ENCODE data around the gene LRP2.
"Not testable (repeated sequence)": the region's sequence is repeated elsewhere in the genome, so short reads cannot be mapped to it uniquely, and the experiment has no call there.

The LRP2 gene

GRCh38 chr2:169272010-169272409 is 90.3 kb downstream of the LRP2 start (continued):
- TF ChIP-seq SCRT2 (tag by site-specific recombination; IDR thresholded peaks at IDR 0.05) (no peak), ZNF596 (tag by site-specific recombination; IDR thresholded peaks at IDR 0.05) (no peak), ZNF214 (tag by site-specific recombination; IDR thresholded peaks at IDR 0.05; ENCODE audit: borderline replicate concordance) (no peak)

GRCh38 chr2:169270574-169270973 is 91.8 kb downstream of the LRP2 start:
- CTCF ChIA-PET, result not testable (repeated sequence)

More at GRCh38 chr2:169270574-169270973, 91.8 kb downstream of the LRP2 start:
- H3K4me3 ChIP-seq (ENCODE audit: low read depth, low read length); H3K36me3 ChIP-seq (ENCODE audit: control insufficient read depth in 2 of 2, insufficient read depth in 1 of 2, low read length in 2 of 2); H3K27ac ChIP-seq (ENCODE audit: extremely low read depth, low read depth, low read length); POLR2A ChIA-PET; H3K9me3 ChIP-seq (ENCODE audit: control insufficient read depth, insufficient read depth, low read depth, low read length); H3K4me1 ChIP-seq (ENCODE audit: control insufficient read depth, insufficient read depth, low read length): not testable (repeated sequence)
- TF ChIP-seq ZNF654 (tag by site-specific recombination; IDR thresholded peaks at IDR 0.05; ENCODE audit: low read depth) (peak; percentile 18; the same call in 1 of the 2 replicates), ZNF629 (tag by site-specific recombination; IDR thresholded peaks at IDR 0.05) (0 out of 2 replicates have a peak, but pooled peaks have one; percentile 14), REST (tag by site-specific recombination; IDR thresholded peaks at IDR 0.05) (0 out of 2 replicates have a peak, but pooled peaks have one; percentile 15), ZBTB8A (tag by site-specific recombination; IDR thresholded peaks at IDR 0.05) (0 out of 2 replicates have a peak, but pooled peaks have one; percentile 28), ZNF518A (tag by site-specific recombination; conservative IDR thresholded peaks at IDR 0.05; ENCODE audit: low read depth) (peak; percentile 55; the same call in 1 of the 2 replicates), ZNF394 (tag by site-specific recombination; IDR thresholded peaks at IDR 0.05; ENCODE audit: borderline replicate concordance) (peak; percentile 69; the same call in 1 of the 2 replicates), ZNF426 (tag by site-specific recombination; IDR thresholded peaks at IDR 0.05) (peak; percentile 55), ZNF623 (tag by site-specific recombination; IDR thresholded peaks at IDR 0.05) (peak; percentile 42), ZNF140 (tag by site-specific recombination; IDR thresholded peaks at IDR 0.05) (peak; percentile 34; the same call in 1 of the 2 replicates), ZNF555 (tag by site-specific recombination; conservative IDR thresholded peaks at IDR 0.05) (peak; percentile 45)

Measured in HEK293 (cell line).